Gastrocnemius medialis (tissue), 4 donors: ENCODE measurements around the gene THRA.
A peak's percentile ranks its signal among the peaks of the same experiment; 100 is the strongest.

Experiments
- POLR2A ChIP-seq, 2 donors: fragments of 450-650 bp; IDR thresholded peaks; one replicate each; pipeline ENCODE4 v1.6.1; 2017; ENCODE audit warnings: antibody characterized with exemption in 2 of 2, mild to moderate bottlenecking in 2 of 2, moderate library complexity in 2 of 2
- TF ChIP-seq, protein P1 (sequence below), 5 experiments: fragments of 450-650 bp in 3 of 5; fragments of 200-600 bp in 2 of 5; sonication (generic) in 2 of 5; IDR thresholded peaks in 4 of 5; conservative IDR thresholded peaks in 1 of 5; 1 replicate in 4 of 5; 2 replicates in 1 of 5; pipeline ENCODE4 v1.5.1; 2016 to 2019; ENCODE audit warnings: antibody characterized with exemption in 5 of 5, mild to moderate bottlenecking in 3 of 5, moderate library complexity in 3 of 5

GRCh38 chr17:40017422-40018080 is 45.2 kb upstream of the THRA start:
- TF ChIP-seq, protein P1, sequence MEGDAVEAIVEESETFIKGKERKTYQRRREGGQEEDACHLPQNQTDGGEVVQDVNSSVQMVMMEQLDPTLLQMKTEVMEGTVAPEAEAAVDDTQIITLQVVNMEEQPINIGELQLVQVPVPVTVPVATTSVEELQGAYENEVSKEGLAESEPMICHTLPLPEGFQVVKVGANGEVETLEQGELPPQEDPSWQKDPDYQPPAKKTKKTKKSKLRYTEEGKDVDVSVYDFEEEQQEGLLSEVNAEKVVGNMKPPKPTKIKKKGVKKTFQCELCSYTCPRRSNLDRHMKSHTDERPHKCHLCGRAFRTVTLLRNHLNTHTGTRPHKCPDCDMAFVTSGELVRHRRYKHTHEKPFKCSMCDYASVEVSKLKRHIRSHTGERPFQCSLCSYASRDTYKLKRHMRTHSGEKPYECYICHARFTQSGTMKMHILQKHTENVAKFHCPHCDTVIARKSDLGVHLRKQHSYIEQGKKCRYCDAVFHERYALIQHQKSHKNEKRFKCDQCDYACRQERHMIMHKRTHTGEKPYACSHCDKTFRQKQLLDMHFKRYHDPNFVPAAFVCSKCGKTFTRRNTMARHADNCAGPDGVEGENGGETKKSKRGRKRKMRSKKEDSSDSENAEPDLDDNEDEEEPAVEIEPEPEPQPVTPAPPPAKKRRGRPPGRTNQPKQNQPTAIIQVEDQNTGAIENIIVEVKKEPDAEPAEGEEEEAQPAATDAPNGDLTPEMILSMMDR (IDR thresholded peaks at IDR 0.05 in 4 of 5, conservative IDR thresholded peaks at IDR 0.05 in 1 of 5) = no peak
- TF ChIP-seq POLR2A (IDR thresholded peaks at IDR 0.05) = peak; percentile 34 to 57
